ENCODE data around the gene AGAP5.

AGAP5 gene

DNA sequence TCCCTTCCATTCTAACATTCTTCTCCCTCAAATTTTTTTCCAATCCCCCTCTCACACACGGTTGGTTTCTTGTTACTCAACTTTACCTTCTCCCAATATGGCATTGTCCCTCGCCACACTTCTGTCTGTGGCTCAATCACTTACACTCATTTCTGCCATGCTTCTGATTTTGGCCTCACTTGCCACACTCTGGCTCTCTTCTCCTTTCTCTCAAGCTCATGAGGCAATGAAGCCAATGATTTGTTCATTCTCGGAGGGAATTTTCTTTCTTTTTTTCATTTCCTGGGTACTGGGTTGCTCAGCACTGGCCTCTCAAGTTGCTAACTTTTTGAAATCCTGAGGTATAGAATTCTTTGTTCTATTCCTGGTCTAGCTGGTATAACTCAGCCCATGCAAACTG, 52.7 kb downstream of the AGAP5 start:
- no peaks in the 10 kb centered on the region for H3K79me2 ChIP-seq (ENCODE audit: low read length)
- H3K4me1 ChIP-seq (ENCODE audit: low read length), result peaks cover 6% of the 10 kb centered on the region
- no peak overlapping the region for H2AFZ ChIP-seq (ENCODE audit: low read length)
- no peaks in the 10 kb centered on the region for H3F3A ChIP-seq (ENCODE audit: insufficient read depth, low read length)
- H3K36me3 ChIP-seq (replicated peaks; ENCODE audit: insufficient read depth, low read length), result no peaks in the 10 kb centered on the region
- no peak overlapping the region for H3K4me2 ChIP-seq (ENCODE audit: low read depth, low read length)
- no peak overlapping the region for H3K27ac ChIP-seq (ENCODE audit: low read length)
- no peak overlapping the region for H3K4me3 ChIP-seq (ENCODE audit: low read length)
- no peak for DNase-seq
- H3K9me3 ChIP-seq (replicated peaks; ENCODE audit: insufficient read depth, low read length), result no peaks in the 10 kb centered on the region
- H3K27me3 ChIP-seq (replicated peaks; ENCODE audit: insufficient read depth, low read length), result no peaks in the 10 kb centered on the region
- H3K9me2 ChIP-seq (replicated peaks; ENCODE audit: insufficient read depth, low read length), result no peaks in the 10 kb centered on the region
- no peak for TF ChIP-seq EZH2 (optimal IDR thresholded peaks at IDR 0.05; ENCODE audit: low read depth, low read length)
- TF ChIP-seq EZH2phosphoT487 (IDR thresholded peaks at IDR 0.05; ENCODE audit: low read length), result no peak
- H4K20me1 ChIP-seq (ENCODE audit: insufficient read depth, low read length), result no peaks in the 10 kb centered on the region
- no peak overlapping the region for H3K9ac ChIP-seq (ENCODE audit: low read length)

GRCh38 chr10:73644767-73645166, 53.1 kb downstream of the AGAP5 start:
- H3K79me2 ChIP-seq (ENCODE audit: low read length), result no peaks in the 10 kb centered on the region
- H3K9me2 ChIP-seq (replicated peaks; ENCODE audit: insufficient read depth, low read length), result no peaks in the 10 kb centered on the region
- no peaks in the 10 kb centered on the region for H3K36me3 ChIP-seq (replicated peaks; ENCODE audit: insufficient read depth, low read length)
- no peaks in the 10 kb centered on the region for H4K20me1 ChIP-seq (ENCODE audit: insufficient read depth, low read length)
- no peaks in the 10 kb centered on the region for H3F3A ChIP-seq (ENCODE audit: insufficient read depth, low read length)
- TF ChIP-seq, protein P1, sequence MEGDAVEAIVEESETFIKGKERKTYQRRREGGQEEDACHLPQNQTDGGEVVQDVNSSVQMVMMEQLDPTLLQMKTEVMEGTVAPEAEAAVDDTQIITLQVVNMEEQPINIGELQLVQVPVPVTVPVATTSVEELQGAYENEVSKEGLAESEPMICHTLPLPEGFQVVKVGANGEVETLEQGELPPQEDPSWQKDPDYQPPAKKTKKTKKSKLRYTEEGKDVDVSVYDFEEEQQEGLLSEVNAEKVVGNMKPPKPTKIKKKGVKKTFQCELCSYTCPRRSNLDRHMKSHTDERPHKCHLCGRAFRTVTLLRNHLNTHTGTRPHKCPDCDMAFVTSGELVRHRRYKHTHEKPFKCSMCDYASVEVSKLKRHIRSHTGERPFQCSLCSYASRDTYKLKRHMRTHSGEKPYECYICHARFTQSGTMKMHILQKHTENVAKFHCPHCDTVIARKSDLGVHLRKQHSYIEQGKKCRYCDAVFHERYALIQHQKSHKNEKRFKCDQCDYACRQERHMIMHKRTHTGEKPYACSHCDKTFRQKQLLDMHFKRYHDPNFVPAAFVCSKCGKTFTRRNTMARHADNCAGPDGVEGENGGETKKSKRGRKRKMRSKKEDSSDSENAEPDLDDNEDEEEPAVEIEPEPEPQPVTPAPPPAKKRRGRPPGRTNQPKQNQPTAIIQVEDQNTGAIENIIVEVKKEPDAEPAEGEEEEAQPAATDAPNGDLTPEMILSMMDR (IDR thresholded peaks at IDR 0.05; ENCODE audit: low read length), result no peak
- TF ChIP-seq EZH2phosphoT487 (IDR thresholded peaks at IDR 0.05; ENCODE audit: low read length) (no peak), EZH2 (optimal IDR thresholded peaks at IDR 0.05; ENCODE audit: low read depth, low read length) (no peak)
- H3K27me3 ChIP-seq (replicated peaks; ENCODE audit: insufficient read depth, low read length), result no peaks in the 10 kb centered on the region
- DNase-seq, result no peak
- no peak overlapping the region for H3K4me3 ChIP-seq (ENCODE audit: low read length)
- H3K27ac ChIP-seq (ENCODE audit: low read length), result no peak overlapping the region
- H3K4me1 ChIP-seq (ENCODE audit: low read length), result 0 out of 2 replicates have a peak, but pooled peaks cover 2% of the 10 kb centered on the region
- H2AFZ ChIP-seq (ENCODE audit: low read length), result no peak overlapping the region
- H3K9me3 ChIP-seq (replicated peaks; ENCODE audit: insufficient read depth, low read length), result no peaks in the 10 kb centered on the region
- no peak overlapping the region for H3K4me2 ChIP-seq (ENCODE audit: low read depth, low read length)
- no peak overlapping the region for H3K9ac ChIP-seq (ENCODE audit: low read length)

DNA sequence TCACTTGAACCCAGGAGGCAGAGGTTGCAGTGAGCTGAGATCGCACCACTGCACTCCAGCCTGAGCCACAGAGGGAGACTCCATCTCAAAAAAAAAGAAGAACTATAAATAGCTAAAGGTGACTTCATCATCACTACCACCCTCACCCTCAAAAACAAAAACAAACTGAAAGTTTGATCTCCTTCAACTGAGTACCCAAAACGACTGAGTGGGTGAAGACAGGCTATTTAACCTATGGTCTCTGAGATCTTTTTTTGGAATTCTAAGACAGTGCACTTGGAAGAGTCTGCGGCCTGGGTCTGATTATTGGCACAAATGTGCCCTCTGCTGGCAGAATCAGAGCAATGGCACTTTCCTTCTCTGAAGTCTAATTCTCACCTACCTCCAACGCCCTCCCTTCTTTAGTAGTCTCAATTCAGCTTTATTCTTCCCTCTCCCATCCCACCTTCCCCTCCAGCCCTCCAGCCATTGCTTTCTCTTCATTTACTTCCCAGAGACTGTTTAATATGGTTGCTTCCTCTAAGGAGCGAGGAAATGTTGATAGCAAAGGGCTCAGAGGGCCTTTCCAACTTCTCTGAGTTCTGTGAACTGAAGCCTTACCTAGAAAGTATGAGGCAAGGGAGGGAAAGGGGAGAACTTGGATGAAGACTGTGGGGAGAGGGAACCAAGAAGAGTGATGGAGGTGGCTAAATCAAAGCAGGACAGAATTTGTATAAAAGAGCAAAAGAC, 53.7 kb downstream of the AGAP5 start:
- no peak for TF ChIP-seq EZH2phosphoT487 (IDR thresholded peaks at IDR 0.05; ENCODE audit: low read length)
- no peak for TF ChIP-seq EZH2 (optimal IDR thresholded peaks at IDR 0.05; ENCODE audit: low read depth, low read length)
- TF ChIP-seq, protein P1 (IDR thresholded peaks at IDR 0.05; ENCODE audit: low read length), result peak; percentile 81
- peak overlapping the region; percentile 30; the same call in 1 of the 2 replicates for H3K4me2 ChIP-seq (ENCODE audit: low read depth, low read length)
- no peak overlapping the region for H3K27ac ChIP-seq (ENCODE audit: low read length)

GRCh38 chr10:73643362-73643761, 54.5 kb downstream of the AGAP5 start:
- Histone ChIP-seq H3K4me3 (ENCODE audit: low read length) (no peak overlapping the region), H3K36me3 (replicated peaks; ENCODE audit: insufficient read depth, low read length) (no peaks in the 10 kb centered on the region), H3K9ac (ENCODE audit: low read length) (no peak overlapping the region), H4K20me1 (ENCODE audit: insufficient read depth, low read length) (no peaks in the 10 kb centered on the region), H3K79me2 (ENCODE audit: low read length) (no peaks in the 10 kb centered on the region), H3K27me3 (replicated peaks; ENCODE audit: insufficient read depth, low read length) (no peaks in the 10 kb centered on the region), H3K9me3 (replicated peaks; ENCODE audit: insufficient read depth, low read length) (no peaks in the 10 kb centered on the region), H3K4me1 (ENCODE audit: low read length) (no peaks in the 10 kb centered on the region), H3K4me2 (ENCODE audit: low read depth, low read length) (no peak overlapping the region), H3K27ac (ENCODE audit: low read length) (no peak overlapping the region), H3F3A (ENCODE audit: insufficient read depth, low read length) (no peaks in the 10 kb centered on the region), H2AFZ (ENCODE audit: low read length) (no peak overlapping the region; the same call in 1 of the 2 replicates), H3K9me2 (replicated peaks; ENCODE audit: insufficient read depth, low read length) (no peaks in the 10 kb centered on the region)
- no peak for DNase-seq
- no peak for TF ChIP-seq EZH2phosphoT487 (IDR thresholded peaks at IDR 0.05; ENCODE audit: low read length)

More for the DNA sequence above, 53.7 kb downstream of the AGAP5 start:
- no peaks in the 10 kb centered on the region for H3K9me2 ChIP-seq (replicated peaks; ENCODE audit: insufficient read depth, low read length)
- no peaks in the 10 kb centered on the region for H3K4me1 ChIP-seq (ENCODE audit: low read length)
- H3K27me3 ChIP-seq (replicated peaks; ENCODE audit: insufficient read depth, low read length), result no peaks in the 10 kb centered on the region
- H3K9ac ChIP-seq (ENCODE audit: low read length), result no peak overlapping the region
- no peaks in the 10 kb centered on the region for H3K36me3 ChIP-seq (replicated peaks; ENCODE audit: insufficient read depth, low read length)
- H2AFZ ChIP-seq (ENCODE audit: low read length), result peak overlapping the region; percentile 51
- H3K79me2 ChIP-seq (ENCODE audit: low read length), result no peaks in the 10 kb centered on the region
- no peaks in the 10 kb centered on the region for H3F3A ChIP-seq (ENCODE audit: insufficient read depth, low read length)
- H3K9me3 ChIP-seq (replicated peaks; ENCODE audit: insufficient read depth, low read length), result no peaks in the 10 kb centered on the region
- DNase-seq, result peak; percentile 54
- H4K20me1 ChIP-seq (ENCODE audit: insufficient read depth, low read length), result no peaks in the 10 kb centered on the region
- H3K4me3 ChIP-seq (ENCODE audit: low read length), result no peak overlapping the region

Data from MM.1S (cell line).